ENCODE results near the gene RETREG1.

The RETREG1 gene

GRCh38 chr5:16597946-16598694 is 18.7 kb downstream of the RETREG1 start:
- Mint-ChIP-seq H3K27ac (peak overlapping the region; percentile 84), H3K36me3 (no peaks in the 10 kb centered on the region), H3K4me3 (no peak overlapping the region), H3K9me3 (no peaks in the 10 kb centered on the region), H3K4me1 (peaks cover 34% of the 10 kb centered on the region)
- ATAC-seq, result peak; percentile 28
- DNase-seq (ENCODE audit: low spot score in 2 of 2), result no peak

- no peaks in the 10 kb centered on the region for H3K36me3 Mint-ChIP-seq
Observed at GRCh38 chr5:16596581-16596940, 20.2 kb downstream of the RETREG1 start.

GRCh38 chr5:16595881-16596580 is 20.8 kb downstream of the RETREG1 start:
- Mint-ChIP-seq H3K9me3 (no peaks in the 10 kb centered on the region), H3K4me1 (peaks cover 37% of the 10 kb centered on the region), H3K36me3 (no peaks in the 10 kb centered on the region), H3K27ac (no peak overlapping the region), H3K4me3 (no peak overlapping the region)
- DNase-seq (ENCODE audit: low spot score in 2 of 2) (no peak), ATAC-seq (no peak)

More at GRCh38 chr5:16596581-16596940, 20.2 kb downstream of the RETREG1 start:
- Mint-ChIP-seq H3K9me3 (no peaks in the 10 kb centered on the region), H3K27ac (no peak overlapping the region), H3K4me3 (no peak overlapping the region), H3K4me1 (peaks cover 38% of the 10 kb centered on the region)
- DNase-seq (ENCODE audit: low spot score in 2 of 2) (no peak), ATAC-seq (no peak)

- no peaks in the 10 kb centered on the region for H3K36me3 Mint-ChIP-seq
- H3K9me3 Mint-ChIP-seq, result no peaks in the 10 kb centered on the region
- ATAC-seq (no peak), DNase-seq (ENCODE audit: low spot score in 2 of 2) (no peak)
- peaks cover 36% of the 10 kb centered on the region for H3K4me1 Mint-ChIP-seq
- no peak overlapping the region for H3K27ac Mint-ChIP-seq
- H3K4me3 Mint-ChIP-seq, result no peak overlapping the region
Observed at GRCh38 chr5:16593628-16594027, 23.2 kb downstream of the RETREG1 start.

GRCh38 chr5:16593013-16593412 is 23.8 kb downstream of the RETREG1 start:
- H3K27ac Mint-ChIP-seq, result no peak overlapping the region
- no peak overlapping the region for H3K4me3 Mint-ChIP-seq
- ATAC-seq (no peak), DNase-seq (ENCODE audit: low spot score in 2 of 2) (no peak)
- H3K9me3 Mint-ChIP-seq, result no peaks in the 10 kb centered on the region
- H3K36me3 Mint-ChIP-seq, result no peaks in the 10 kb centered on the region
- H3K4me1 Mint-ChIP-seq, result peaks cover 32% of the 10 kb centered on the region

- DNase-seq (ENCODE audit: low spot score in 2 of 2), result no peak
- Mint-ChIP-seq H3K4me1 (peaks cover 25% of the 10 kb centered on the region), H3K4me3 (no peak overlapping the region), H3K36me3 (no peaks in the 10 kb centered on the region), H3K9me3 (no peaks in the 10 kb centered on the region), H3K27ac (no peak overlapping the region)
- no peak for ATAC-seq
Observed at GRCh38 chr5:16592255-16592654, 24.5 kb downstream of the RETREG1 start.

- ATAC-seq, result no peak
- H3K9me3 Mint-ChIP-seq, result no peaks in the 10 kb centered on the region
- H3K4me3 Mint-ChIP-seq, result no peak overlapping the region
- no peak overlapping the region for H3K27ac Mint-ChIP-seq
- H3K4me1 Mint-ChIP-seq, result peaks cover 25% of the 10 kb centered on the region
- DNase-seq (ENCODE audit: low spot score in 2 of 2), result no peak
- H3K36me3 Mint-ChIP-seq, result no peaks in the 10 kb centered on the region
Observed at GRCh38 chr5:16590685-16591084, 26.1 kb downstream of the RETREG1 start.

GRCh38 chr5:16589658-16590057 is 27.1 kb downstream of the RETREG1 start:
- Mint-ChIP-seq H3K4me1 (peaks cover 30% of the 10 kb centered on the region), H3K9me3 (no peaks in the 10 kb centered on the region), H3K36me3 (no peaks in the 10 kb centered on the region), H3K27ac (no peak overlapping the region), H3K4me3 (no peak overlapping the region)
- ATAC-seq (no peak), DNase-seq (ENCODE audit: low spot score in 2 of 2) (no peak)

GRCh38 chr5:16588434-16589214 is 28.2 kb downstream of the RETREG1 start:
- peaks cover 27% of the 10 kb centered on the region for H3K4me1 Mint-ChIP-seq
- H3K27ac Mint-ChIP-seq, result no peak overlapping the region
- ATAC-seq (no peak), DNase-seq (ENCODE audit: low spot score in 2 of 2) (no peak)
- H3K9me3 Mint-ChIP-seq, result no peaks in the 10 kb centered on the region
- H3K4me3 Mint-ChIP-seq, result no peak overlapping the region
- no peaks in the 10 kb centered on the region for H3K36me3 Mint-ChIP-seq

GRCh38 chr5:16586556-16586955 is 30.2 kb downstream of the RETREG1 start:
- Mint-ChIP-seq H3K4me1 (peaks cover 13% of the 10 kb centered on the region), H3K27ac (no peak overlapping the region)
- no peak for ATAC-seq

GRCh38 chr5:16585041-16585667 is 31.6 kb downstream of the RETREG1 start:
- DNase-seq (ENCODE audit: low spot score in 2 of 2) (no peak), ATAC-seq (peak; percentile 67)
- H3K36me3 Mint-ChIP-seq, result no peaks in the 10 kb centered on the region
- no peak overlapping the region for H3K4me3 Mint-ChIP-seq
- H3K4me1 Mint-ChIP-seq, result peaks cover 11% of the 10 kb centered on the region
- no peaks in the 10 kb centered on the region for H3K9me3 Mint-ChIP-seq
- no peak overlapping the region for H3K27ac Mint-ChIP-seq

More at GRCh38 chr5:16586556-16586955, 30.2 kb downstream of the RETREG1 start:
- H3K36me3 Mint-ChIP-seq, result no peaks in the 10 kb centered on the region
- DNase-seq (ENCODE audit: low spot score in 2 of 2), result no peak
- no peaks in the 10 kb centered on the region for H3K9me3 Mint-ChIP-seq
- H3K4me3 Mint-ChIP-seq, result no peak overlapping the region

- peaks cover 11% of the 10 kb centered on the region for H3K4me1 Mint-ChIP-seq
- peak; percentile 76 for ATAC-seq
- H3K27ac Mint-ChIP-seq, result no peak overlapping the region
- DNase-seq (ENCODE audit: low spot score in 2 of 2), result no peak
- no peaks in the 10 kb centered on the region for H3K9me3 Mint-ChIP-seq
- no peaks in the 10 kb centered on the region for H3K36me3 Mint-ChIP-seq
- no peak overlapping the region for H3K4me3 Mint-ChIP-seq
Observed at GRCh38 chr5:16582081-16582480, 34.7 kb downstream of the RETREG1 start.

- ATAC-seq, result no peak
- no peak overlapping the region for H3K4me3 Mint-ChIP-seq
- H3K27ac Mint-ChIP-seq, result no peak overlapping the region
Observed at GRCh38 chr5:16580382-16580781, 36.4 kb downstream of the RETREG1 start.

GRCh38 chr5:16579142-16579847 is 37.5 kb downstream of the RETREG1 start:
- Mint-ChIP-seq H3K9me3 (no peaks in the 10 kb centered on the region), H3K4me1 (peaks cover 7% of the 10 kb centered on the region), H3K36me3 (no peaks in the 10 kb centered on the region), H3K4me3 (no peak overlapping the region), H3K27ac (no peak overlapping the region)
- no peak for DNase-seq (ENCODE audit: low spot score in 2 of 2)
- ATAC-seq, result no peak

More at GRCh38 chr5:16580382-16580781, 36.4 kb downstream of the RETREG1 start:
- Mint-ChIP-seq H3K9me3 (no peaks in the 10 kb centered on the region), H3K36me3 (no peaks in the 10 kb centered on the region), H3K4me1 (peaks cover 11% of the 10 kb centered on the region)
- DNase-seq (ENCODE audit: low spot score in 2 of 2), result no peak

- H3K4me1 Mint-ChIP-seq, result peaks cover 12% of the 10 kb centered on the region
- H3K9me3 Mint-ChIP-seq, result no peaks in the 10 kb centered on the region
- H3K4me3 Mint-ChIP-seq, result no peak overlapping the region
- ATAC-seq, result no peak
- no peak overlapping the region for H3K27ac Mint-ChIP-seq
- no peaks in the 10 kb centered on the region for H3K36me3 Mint-ChIP-seq
- DNase-seq (ENCODE audit: low spot score in 2 of 2), result no peak
Observed at GRCh38 chr5:16578474-16578883, 38.3 kb downstream of the RETREG1 start.
